DND-41 (cell line): ENCODE data around the gene MORN3.

Source experiments
- CTCF ChIP-seq: IDR thresholded peaks from 2 replicates; pipeline ENCODE4 v1.5.1; 2012; ENCODE audit warnings: borderline replicate concordance, low read length, moderate library complexity, mild to moderate bottlenecking; ENCODE audit not compliant: poor library complexity, severe bottlenecking; ENCODE audit errors: extremely low read depth
- EZH2 ChIP-seq: IDR thresholded peaks from 3 replicates; pipeline ENCODE4 v1.6.1; 2012; ENCODE audit warnings: borderline replicate concordance, low read depth, mild to moderate bottlenecking, moderate library complexity, low read length, inconsistent platforms; ENCODE audit not compliant: severe bottlenecking

- no peak for TF ChIP-seq CTCF
- TF ChIP-seq EZH2 = no peak
Observed at GRCh38 chr12:121713257-121713777, 43.9 kb upstream of the MORN3 start.
